ENCODE results near the gene GJD3. TPM values are rescaled to one million over a fixed set of nuclear protein-coding genes. Genes with fewer than 3 reads are reported as not detected.
A peak's percentile ranks its signal among the peaks of the same experiment; 100 is the strongest.

GJD3 gene
- total RNA-seq, 1 donor from 2014 or later = 0.32 TPM

- Mint-ChIP-seq H3K4me3 (ENCODE audit: unreplicated experiment) (no peak overlapping the region), H3K27ac (ENCODE audit: unreplicated experiment) (peak overlapping the region; percentile 82), H3K4me1 (ENCODE audit: low read depth) (peaks cover 51% of the 10 kb centered on the region), H3K27me3 (ENCODE audit: low read depth) (no peaks in the 10 kb centered on the region), H3K36me3 (ENCODE audit: low read depth) (peaks cover 27% of the 10 kb centered on the region), H3K9me3 (ENCODE audit: low read depth) (no peaks in the 10 kb centered on the region)
- no peak for TF ChIP-seq CTCF (IDR thresholded peaks at IDR 0.05)
- no peak for DNase-seq (ENCODE audit: low spot score)
These were observed 14.4 kb downstream of the GJD3 start for GRCh38 chr17:40349895-40350688.

GRCh38 chr17:40349477-40349894, 15.1 kb downstream of the GJD3 start:
- Mint-ChIP-seq H3K27me3 (ENCODE audit: low read depth) (no peaks in the 10 kb centered on the region), H3K4me3 (ENCODE audit: unreplicated experiment) (no peak overlapping the region), H3K9me3 (ENCODE audit: low read depth) (no peaks in the 10 kb centered on the region), H3K27ac (ENCODE audit: unreplicated experiment) (no peak overlapping the region), H3K36me3 (ENCODE audit: low read depth) (peaks cover 26% of the 10 kb centered on the region), H3K4me1 (ENCODE audit: low read depth) (peaks cover 57% of the 10 kb centered on the region)
- no peak for TF ChIP-seq CTCF (IDR thresholded peaks at IDR 0.05)
- DNase-seq (ENCODE audit: low spot score) = no peak

GRCh38 chr17:40348562-40349476, 15.7 kb downstream of the GJD3 start:
- Mint-ChIP-seq H3K4me3 (ENCODE audit: unreplicated experiment) (no peak overlapping the region), H3K4me1 (ENCODE audit: low read depth) (peaks cover 63% of the 10 kb centered on the region), H3K27ac (ENCODE audit: unreplicated experiment) (no peak overlapping the region), H3K27me3 (ENCODE audit: low read depth) (no peaks in the 10 kb centered on the region), H3K36me3 (ENCODE audit: low read depth) (peaks cover 24% of the 10 kb centered on the region), H3K9me3 (ENCODE audit: low read depth) (no peaks in the 10 kb centered on the region)
- TF ChIP-seq CTCF (IDR thresholded peaks at IDR 0.05) = no peak
- no peak for DNase-seq (ENCODE audit: low spot score)

GRCh38 chr17:40348136-40348504, 16.4 kb downstream of the GJD3 start:
- DNase-seq (ENCODE audit: low spot score) = no peak
- Mint-ChIP-seq H3K4me3 (ENCODE audit: unreplicated experiment) (no peak overlapping the region), H3K27ac (ENCODE audit: unreplicated experiment) (no peak overlapping the region), H3K27me3 (ENCODE audit: low read depth) (no peaks in the 10 kb centered on the region), H3K9me3 (ENCODE audit: low read depth) (no peaks in the 10 kb centered on the region), H3K36me3 (ENCODE audit: low read depth) (peaks cover 24% of the 10 kb centered on the region), H3K4me1 (ENCODE audit: low read depth) (peaks cover 70% of the 10 kb centered on the region)
- TF ChIP-seq CTCF (IDR thresholded peaks at IDR 0.05) = no peak
